Body of pancreas (tissue), 4 donors: Measurements from ENCODE around the gene YY1. TPM values are rescaled to one million over a fixed set of nuclear protein-coding genes. Genes with fewer than 3 reads are reported as not detected.

ENCODE experiments used
- ATAC-seq: fragments of 150-250 bp; one replicate; pipeline ENCODE4 v1.9.1; 2016
- DNase-seq, 4 donors: peaks; one replicate each; pipeline ENCODE4 v3.0.0-alpha.2; 2019
- H3K27ac ChIP-seq, 4 donors: fragments of 200-600 bp; sonication (generic); 1 replicate in 3 of 4; 2 replicates in 1 of 4; pipeline versions ENCODE4 v1.5.1 to v1.6.1; 2016 to 2019; ENCODE audit warnings: mild to moderate bottlenecking in 1 of 4, mixed read lengths in 1 of 4, moderate library complexity in 1 of 4
- H3K27me3 ChIP-seq, 2 donors: fragments of 200-600 bp; sonication (generic); one replicate each; pipeline ENCODE4 v1.6.0; 2016; ENCODE audit warnings: mild to moderate bottlenecking in 1 of 2
- H3K36me3 ChIP-seq, 2 donors: fragments of 200-600 bp; sonication (generic); replicated peaks in 1 of 2; 2 replicates each; pipeline ENCODE4 v1.5.1; 2016; ENCODE audit warnings: low read depth in 2 of 2; ENCODE audit not compliant: insufficient read depth in 1 of 2
- H3K4me1 ChIP-seq: fragments of 200-600 bp; sonication (generic); one replicate; pipeline ENCODE4 v1.6.0; 2016
- H3K4me3 ChIP-seq, 2 donors: fragments of 200-600 bp; sonication (generic); 1 replicate in 1 of 2; 2 replicates in 1 of 2; pipeline ENCODE4 v1.5.1; 2016 to 2019
- H3K9me3 ChIP-seq, 3 donors: fragments of 200-600 bp; sonication (generic); 1 replicate in 2 of 3; 2 replicates in 1 of 3; pipeline ENCODE4 v1.5.1; 2016
- CTCF ChIP-seq, 7 experiments: fragments of 450-650 bp in 4 of 7; fragments of 200-600 bp in 3 of 7; sonication (generic) in 3 of 7; IDR thresholded peaks; one replicate each; pipeline ENCODE4 v1.5.1; 2016 to 2019; ENCODE audit warnings: antibody characterized with exemption in 7 of 7
- POLR2A ChIP-seq, 3 donors: fragments of 450-650 bp; IDR thresholded peaks; one replicate each; pipeline ENCODE4 v1.6.1; 2016; ENCODE audit warnings: antibody characterized with exemption in 3 of 3, mild to moderate bottlenecking in 2 of 3
- WGBS, 2 donors: methylation state at CpG; one replicate each; pipeline ENCODE4 v1.1.5; 2017; 5-methylcytosine and 5-hydroxymethylcytosine counted together
- intact Hi-C: fragments of 100-400 bp; cut with DNase I; formaldehyde crosslinking; loops from one replicate; pipeline ENCODE4 v1.15.1; 2023
- total RNA-seq, 2 donors: library from RNA; depleted of rRNA; stranded (reverse); fragments of >200 nt; gene quantifications; one replicate each; pipeline ENCODE4 v1.1.0, GENCODE V29; 2016

YY1 gene
- total RNA-seq: 10 to 100 TPM; 27.0 to 30.3 TPM

GRCh38 chr14:100238419-100239210 is at the start of gene YY1:
TSS of gene YY1 (plus strand) at chr14:100239144. CDS start at chr14:100239245, 101 bp downstream.
- Histone ChIP-seq H3K36me3 (no peaks in the 10 kb centered on the region), H3K9me3 (no peaks in the 10 kb centered on the region), H3K4me1 (peaks cover 43% of the 10 kb centered on the region), H3K27me3 (no peaks in the 10 kb centered on the region), H3K4me3 (peak within 1 kb of the TSS; percentile 92 to 98), H3K27ac (peak within 1 kb of the TSS; percentile 95 to 100 (median 96))
- DNase-seq (peak; percentile 99 to 100 (median 99)), ATAC-seq (peak; percentile 86)
- peak; percentile 77 to 91 (median 78) for TF ChIP-seq POLR2A (IDR thresholded peaks at IDR 0.05)
- TF ChIP-seq CTCF (IDR thresholded peaks at IDR 0.05): peak in 1 of 7 experiments; percentile 5
- 0 to 1% methylated on average over 35 to 97 of the region's 125 CpGs for WGBS, 2 donors
- intact Hi-C loops: no loop called here

GRCh38 chr14:100190126-100190525 is 48.8 kb upstream of the YY1 start:
- no peak overlapping the region for H3K4me3 ChIP-seq
- intact Hi-C loops: no loop called here
- TF ChIP-seq POLR2A (IDR thresholded peaks at IDR 0.05) (no peak), CTCF (IDR thresholded peaks at IDR 0.05) (no peak)
- H3K36me3 ChIP-seq: no peaks in the 10 kb centered on the region
- no peak for DNase-seq
- 83 to 85% methylated on average over 1 of the region's 1 CpG for WGBS, 2 donors
- no peak overlapping the region for H3K27ac ChIP-seq
- no peak for ATAC-seq
- no peaks in the 10 kb centered on the region for H3K27me3 ChIP-seq
- no peaks in the 10 kb centered on the region for H3K9me3 ChIP-seq
- peaks cover 20% of the 10 kb centered on the region for H3K4me1 ChIP-seq

GRCh38 chr14:100191584-100192249 is 47.2 kb upstream of the YY1 start:
- H3K9me3 ChIP-seq: no peaks in the 10 kb centered on the region
- DNase-seq (peak in 1 of 4 donors; percentile 16), ATAC-seq (no peak)
- peaks cover 20% of the 10 kb centered on the region for H3K4me1 ChIP-seq
- no peaks in the 10 kb centered on the region for H3K36me3 ChIP-seq
- TF ChIP-seq POLR2A (IDR thresholded peaks at IDR 0.05): no peak
- TF ChIP-seq CTCF (IDR thresholded peaks at IDR 0.05): no peak
- peak overlapping the region in 2 of 4 donors; percentile 82 to 94 for H3K27ac ChIP-seq
- WGBS, 2 donors: 65 to 79% methylated on average over 13 to 14 of the region's 14 CpGs
- intact Hi-C loops: no loop called here
- H3K27me3 ChIP-seq: no peaks in the 10 kb centered on the region
- no peak overlapping the region for H3K4me3 ChIP-seq

GRCh38 chr14:100192250-100192671 is 46.7 kb upstream of the YY1 start:
- intact Hi-C loops: no loop called here
- no peaks in the 10 kb centered on the region for H3K36me3 ChIP-seq

More at GRCh38 chr14:100192250-100192671, 46.7 kb upstream of the YY1 start:
- Histone ChIP-seq H3K27me3 (no peaks in the 10 kb centered on the region), H3K9me3 (no peaks in the 10 kb centered on the region), H3K27ac (peak overlapping the region; percentile 71 to 95 (median 88)), H3K4me1 (peaks cover 20% of the 10 kb centered on the region), H3K4me3 (no peak overlapping the region)
- no peak for ATAC-seq
- peak; percentile 17 to 43 (median 29) for DNase-seq
- 52 to 56% methylated on average over 17 to 21 of the region's 21 CpGs for WGBS, 2 donors
- no peak for TF ChIP-seq POLR2A (IDR thresholded peaks at IDR 0.05)
- TF ChIP-seq CTCF (IDR thresholded peaks at IDR 0.05): no peak
